ENCODE measurements around the gene TMEM108. TPM values are rescaled to one million over a fixed set of nuclear protein-coding genes. Genes with fewer than 3 reads are reported as not detected.

The TMEM108 gene
- total RNA-seq, 1 donor from 2014 or later, result 2.4 TPM

- peaks cover 16% of the 10 kb centered on the region for H3K4me1 ChIP-seq
- TF ChIP-seq, protein P1, sequence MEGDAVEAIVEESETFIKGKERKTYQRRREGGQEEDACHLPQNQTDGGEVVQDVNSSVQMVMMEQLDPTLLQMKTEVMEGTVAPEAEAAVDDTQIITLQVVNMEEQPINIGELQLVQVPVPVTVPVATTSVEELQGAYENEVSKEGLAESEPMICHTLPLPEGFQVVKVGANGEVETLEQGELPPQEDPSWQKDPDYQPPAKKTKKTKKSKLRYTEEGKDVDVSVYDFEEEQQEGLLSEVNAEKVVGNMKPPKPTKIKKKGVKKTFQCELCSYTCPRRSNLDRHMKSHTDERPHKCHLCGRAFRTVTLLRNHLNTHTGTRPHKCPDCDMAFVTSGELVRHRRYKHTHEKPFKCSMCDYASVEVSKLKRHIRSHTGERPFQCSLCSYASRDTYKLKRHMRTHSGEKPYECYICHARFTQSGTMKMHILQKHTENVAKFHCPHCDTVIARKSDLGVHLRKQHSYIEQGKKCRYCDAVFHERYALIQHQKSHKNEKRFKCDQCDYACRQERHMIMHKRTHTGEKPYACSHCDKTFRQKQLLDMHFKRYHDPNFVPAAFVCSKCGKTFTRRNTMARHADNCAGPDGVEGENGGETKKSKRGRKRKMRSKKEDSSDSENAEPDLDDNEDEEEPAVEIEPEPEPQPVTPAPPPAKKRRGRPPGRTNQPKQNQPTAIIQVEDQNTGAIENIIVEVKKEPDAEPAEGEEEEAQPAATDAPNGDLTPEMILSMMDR (IDR thresholded peaks at IDR 0.05; ENCODE audit: borderline replicate concordance), result no peak
- intact Hi-C loops (cut with micrococcal nuclease), result no loop called here
- no peak overlapping the region for H3K4me3 ChIP-seq
- no peaks in the 10 kb centered on the region for H3K36me3 ChIP-seq
- DNase-seq, result no peak
- no peaks in the 10 kb centered on the region for H3K27me3 ChIP-seq (ENCODE audit: low read depth)
- H3K9me3 ChIP-seq (replicated peaks), result no peaks in the 10 kb centered on the region
- no peak overlapping the region for H3K27ac ChIP-seq (replicated peaks)
Observed at GRCh38 chr3:133301194-133301593, 263.0 kb downstream of the TMEM108 start.

DNA sequence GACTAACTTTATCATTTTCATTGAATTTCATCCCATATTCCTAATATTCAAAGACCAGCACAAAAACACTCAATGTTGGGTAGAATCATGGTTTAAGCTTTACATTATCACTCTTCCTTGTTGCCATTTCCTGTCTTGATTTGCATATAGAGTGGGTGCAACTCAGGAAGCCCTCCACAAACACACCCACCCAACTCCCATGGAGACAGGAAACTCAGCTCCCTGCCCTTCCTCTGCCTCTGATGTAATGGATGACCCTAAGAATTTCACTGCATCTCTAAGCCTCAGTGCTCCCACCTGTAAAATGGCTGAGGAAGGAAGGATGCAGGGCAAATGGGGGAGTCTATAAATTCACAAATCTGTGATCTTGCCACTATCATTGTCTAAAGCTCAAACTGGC, 263.5 kb downstream of the TMEM108 start:
- Histone ChIP-seq H3K4me1 (peaks cover 10% of the 10 kb centered on the region), H3K36me3 (no peaks in the 10 kb centered on the region), H3K4me3 (no peak overlapping the region), H3K27ac (replicated peaks) (no peak overlapping the region), H3K9me3 (replicated peaks) (peaks cover under 1% of the 10 kb centered on the region), H3K27me3 (ENCODE audit: low read depth) (no peaks in the 10 kb centered on the region)
- intact Hi-C loops (cut with micrococcal nuclease), result no loop called here
- no peak for DNase-seq
- TF ChIP-seq, protein P1 (IDR thresholded peaks at IDR 0.05; ENCODE audit: borderline replicate concordance), result no peak

DNA sequence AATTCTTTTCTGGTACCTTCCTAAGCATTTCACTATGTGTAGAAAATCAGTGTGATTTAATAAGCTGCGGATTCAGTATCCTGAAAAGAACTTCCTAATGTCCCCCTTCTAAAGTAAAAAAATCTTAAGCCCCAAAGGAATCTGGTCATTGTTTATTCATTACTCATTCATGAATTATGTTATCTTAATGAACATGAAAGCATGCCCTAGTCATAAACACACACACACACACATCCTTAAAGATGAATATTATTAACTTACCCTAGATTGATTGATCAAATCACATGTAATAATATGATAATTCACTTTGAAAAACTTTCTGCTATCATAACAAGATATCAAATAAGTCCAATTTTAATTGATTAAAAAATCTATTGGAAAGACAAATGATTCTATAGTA, 265.2 kb downstream of the TMEM108 start:
- intact Hi-C loops (cut with micrococcal nuclease), result no loop called here
- TF ChIP-seq, protein P1 (IDR thresholded peaks at IDR 0.05; ENCODE audit: borderline replicate concordance), result no peak

DNA sequence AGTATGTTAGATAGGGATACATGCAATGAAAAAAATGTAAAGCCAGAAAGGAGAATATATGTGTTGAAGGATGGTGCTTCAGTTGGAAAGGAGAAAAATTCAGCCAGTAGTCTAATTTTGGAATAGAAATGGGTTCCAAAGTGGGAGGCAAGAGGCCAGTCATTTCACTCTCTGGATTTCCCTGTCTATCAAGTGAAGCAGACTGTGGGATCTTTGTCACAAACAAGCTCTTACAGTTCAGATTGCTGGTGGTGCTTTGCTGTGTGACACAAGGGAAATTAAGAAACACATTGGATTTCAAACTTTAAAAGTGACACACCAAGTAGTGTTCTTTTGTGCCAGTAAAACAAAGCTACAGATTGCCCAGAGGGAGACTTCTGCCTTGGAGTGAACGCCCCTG, 279.7 kb downstream of the TMEM108 start:
- H3K9me3 ChIP-seq (replicated peaks), result peaks cover 40% of the 10 kb centered on the region
- DNase-seq, result no peak
- TF ChIP-seq, protein P1 (IDR thresholded peaks at IDR 0.05; ENCODE audit: borderline replicate concordance), result no peak
- H3K36me3 ChIP-seq, result no peaks in the 10 kb centered on the region
- no peak overlapping the region for H3K27ac ChIP-seq (replicated peaks)
- no peak overlapping the region for H3K4me3 ChIP-seq
- H3K27me3 ChIP-seq (ENCODE audit: low read depth), result no peaks in the 10 kb centered on the region
- intact Hi-C loops (cut with micrococcal nuclease), result no loop called here
- H3K4me1 ChIP-seq, result no peaks in the 10 kb centered on the region

More for the DNA sequence above, 265.2 kb downstream of the TMEM108 start:
- no peaks in the 10 kb centered on the region for H3K36me3 ChIP-seq
- peaks cover 7% of the 10 kb centered on the region for H3K9me3 ChIP-seq (replicated peaks)
- DNase-seq, result no peak
- no peak overlapping the region for H3K4me3 ChIP-seq
- no peaks in the 10 kb centered on the region for H3K27me3 ChIP-seq (ENCODE audit: low read depth)
- no peak overlapping the region for H3K27ac ChIP-seq (replicated peaks)
- no peaks in the 10 kb centered on the region for H3K4me1 ChIP-seq

DNA sequence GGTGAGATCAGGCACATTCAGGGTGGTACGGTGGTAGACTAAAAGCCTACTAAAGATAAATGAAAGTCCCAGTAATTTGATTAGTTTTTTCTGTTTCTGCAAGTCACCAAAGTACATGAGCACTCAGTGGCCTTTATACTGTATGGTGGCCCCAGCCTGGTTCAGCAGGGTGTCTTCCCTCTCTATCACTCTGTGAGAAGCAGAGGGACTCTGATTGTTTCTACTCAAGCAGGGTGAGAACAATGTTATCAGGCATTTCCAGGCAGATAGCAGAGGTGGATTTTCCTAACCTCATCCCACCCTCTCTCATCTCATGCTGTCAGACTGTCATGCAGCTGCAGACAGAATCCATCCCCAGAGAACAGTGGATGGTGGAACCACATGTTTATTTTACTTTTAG, 290.2 kb downstream of the TMEM108 start:
- no peak for DNase-seq
- H3K27ac ChIP-seq (replicated peaks), result no peak overlapping the region
- H3K27me3 ChIP-seq (ENCODE audit: low read depth), result no peaks in the 10 kb centered on the region
- TF ChIP-seq, protein P1 (IDR thresholded peaks at IDR 0.05; ENCODE audit: borderline replicate concordance), result no peak
- no peaks in the 10 kb centered on the region for H3K36me3 ChIP-seq
- H3K9me3 ChIP-seq (replicated peaks), result peaks cover 16% of the 10 kb centered on the region
- intact Hi-C loops (cut with micrococcal nuclease), result no loop called here
- no peaks in the 10 kb centered on the region for H3K4me1 ChIP-seq
- H3K4me3 ChIP-seq, result no peak overlapping the region

- Histone ChIP-seq H3K36me3 (no peaks in the 10 kb centered on the region), H3K4me1 (no peaks in the 10 kb centered on the region), H3K27ac (replicated peaks) (no peak overlapping the region), H3K9me3 (replicated peaks) (peaks cover 4% of the 10 kb centered on the region), H3K4me3 (no peak overlapping the region), H3K27me3 (ENCODE audit: low read depth) (no peaks in the 10 kb centered on the region)
- TF ChIP-seq, protein P1 (IDR thresholded peaks at IDR 0.05; ENCODE audit: borderline replicate concordance), result no peak
- no peak for DNase-seq
- intact Hi-C loops (cut with micrococcal nuclease), result no loop called here
Observed at GRCh38 chr3:133329626-133330025, 291.4 kb downstream of the TMEM108 start.

All from left ventricle myocardium inferior (tissue), 1 donor.